SK-N-SH (cell line): Measurements from ENCODE around the gene PARD3.

Source experiments
- GABPA ChIP-seq: IDR thresholded peaks from 2 replicates; pipeline ENCODE4 v1.4.0; 2012; ENCODE audit warnings: low read depth, mild to moderate bottlenecking
- POLR2AphosphoS5 ChIP-seq: IDR thresholded peaks from 2 replicates; pipeline ENCODE4 v1.6.1; 2012; ENCODE audit warnings: low read depth, low read length
- RAD21 ChIP-seq: IDR thresholded peaks from 2 replicates; pipeline ENCODE4 v1.6.1; 2012; ENCODE audit warnings: mild to moderate bottlenecking, low read length
- SIN3A ChIP-seq: IDR thresholded peaks from 2 replicates; pipeline ENCODE4 v1.6.1; 2012; ENCODE audit warnings: low read depth, mild to moderate bottlenecking, low read length, moderate library complexity, borderline replicate concordance
- SMC3 ChIP-seq: IDR thresholded peaks from 2 replicates; pipeline ENCODE4 v1.6.1; 2012; ENCODE audit warnings: low read depth, low read length, improper control_type of control experiment
- TCF12 ChIP-seq: IDR thresholded peaks from 2 replicates; pipeline ENCODE4 v1.4.0; 2012
- TEAD4 ChIP-seq: IDR thresholded peaks from 2 replicates; pipeline ENCODE4 v1.4.0; 2012; ENCODE audit warnings: mild to moderate bottlenecking, borderline replicate concordance; ENCODE audit not compliant: insufficient read depth
- TF ChIP-seq, protein P1 (sequence below): fragments of 200-600 bp; sonication (generic); IDR thresholded peaks from 2 replicates; pipeline ENCODE4 v1.6.1; 2017; ENCODE audit warnings: antibody characterized with exemption, mild to moderate bottlenecking, moderate library complexity
- TF ChIP-seq, protein P2 (sequence below): IDR thresholded peaks from 2 replicates; pipeline ENCODE4 v1.4.0; 2012; ENCODE audit warnings: low read depth, borderline replicate concordance
- TF ChIP-seq, protein P3 (sequence below): fragments of 150-350 bp; IDR thresholded peaks from 2 replicates; pipeline ENCODE4 v1.6.1; 2016; ENCODE audit warnings: mild to moderate bottlenecking, low read depth, low read length

DNA sequence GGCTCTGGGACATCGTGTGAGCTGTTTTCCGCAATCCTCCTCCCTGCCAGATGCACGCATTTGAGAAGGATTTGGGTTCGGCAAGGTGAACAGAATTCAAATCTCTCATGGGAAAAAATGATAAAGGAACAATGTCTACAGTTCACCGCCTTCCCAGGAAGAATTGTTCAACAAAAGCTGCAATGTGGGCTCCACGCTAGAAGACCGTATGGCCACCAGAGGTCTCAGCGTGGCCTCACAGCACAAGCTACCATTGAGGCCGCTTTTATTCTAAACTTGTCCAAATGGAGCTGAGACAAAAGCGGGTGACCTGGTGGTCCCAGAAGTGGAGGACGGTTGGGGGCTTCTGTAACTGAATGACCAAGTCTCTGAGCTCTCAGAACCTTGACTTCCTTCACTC is 733.1 kb downstream of the PARD3 start:
- TF ChIP-seq GABPA (no peak), TCF12 (no peak), POLR2AphosphoS5 (no peak), SMC3 (no peak; the same call in 1 of the 2 replicates), SIN3A (no peak), TEAD4 (no peak), RAD21 (peak; percentile 25; the same call in 1 of the 2 replicates)
- TF ChIP-seq, protein P1, sequence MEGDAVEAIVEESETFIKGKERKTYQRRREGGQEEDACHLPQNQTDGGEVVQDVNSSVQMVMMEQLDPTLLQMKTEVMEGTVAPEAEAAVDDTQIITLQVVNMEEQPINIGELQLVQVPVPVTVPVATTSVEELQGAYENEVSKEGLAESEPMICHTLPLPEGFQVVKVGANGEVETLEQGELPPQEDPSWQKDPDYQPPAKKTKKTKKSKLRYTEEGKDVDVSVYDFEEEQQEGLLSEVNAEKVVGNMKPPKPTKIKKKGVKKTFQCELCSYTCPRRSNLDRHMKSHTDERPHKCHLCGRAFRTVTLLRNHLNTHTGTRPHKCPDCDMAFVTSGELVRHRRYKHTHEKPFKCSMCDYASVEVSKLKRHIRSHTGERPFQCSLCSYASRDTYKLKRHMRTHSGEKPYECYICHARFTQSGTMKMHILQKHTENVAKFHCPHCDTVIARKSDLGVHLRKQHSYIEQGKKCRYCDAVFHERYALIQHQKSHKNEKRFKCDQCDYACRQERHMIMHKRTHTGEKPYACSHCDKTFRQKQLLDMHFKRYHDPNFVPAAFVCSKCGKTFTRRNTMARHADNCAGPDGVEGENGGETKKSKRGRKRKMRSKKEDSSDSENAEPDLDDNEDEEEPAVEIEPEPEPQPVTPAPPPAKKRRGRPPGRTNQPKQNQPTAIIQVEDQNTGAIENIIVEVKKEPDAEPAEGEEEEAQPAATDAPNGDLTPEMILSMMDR: peak; percentile 20; the same call in 1 of the 2 replicates
- TF ChIP-seq, protein P2, sequence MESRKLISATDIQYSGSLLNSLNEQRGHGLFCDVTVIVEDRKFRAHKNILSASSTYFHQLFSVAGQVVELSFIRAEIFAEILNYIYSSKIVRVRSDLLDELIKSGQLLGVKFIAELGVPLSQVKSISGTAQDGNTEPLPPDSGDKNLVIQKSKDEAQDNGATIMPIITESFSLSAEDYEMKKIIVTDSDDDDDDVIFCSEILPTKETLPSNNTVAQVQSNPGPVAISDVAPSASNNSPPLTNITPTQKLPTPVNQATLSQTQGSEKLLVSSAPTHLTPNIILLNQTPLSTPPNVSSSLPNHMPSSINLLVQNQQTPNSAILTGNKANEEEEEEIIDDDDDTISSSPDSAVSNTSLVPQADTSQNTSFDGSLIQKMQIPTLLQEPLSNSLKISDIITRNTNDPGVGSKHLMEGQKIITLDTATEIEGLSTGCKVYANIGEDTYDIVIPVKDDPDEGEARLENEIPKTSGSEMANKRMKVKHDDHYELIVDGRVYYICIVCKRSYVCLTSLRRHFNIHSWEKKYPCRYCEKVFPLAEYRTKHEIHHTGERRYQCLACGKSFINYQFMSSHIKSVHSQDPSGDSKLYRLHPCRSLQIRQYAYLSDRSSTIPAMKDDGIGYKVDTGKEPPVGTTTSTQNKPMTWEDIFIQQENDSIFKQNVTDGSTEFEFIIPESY: no peak
- TF ChIP-seq, protein P3, sequence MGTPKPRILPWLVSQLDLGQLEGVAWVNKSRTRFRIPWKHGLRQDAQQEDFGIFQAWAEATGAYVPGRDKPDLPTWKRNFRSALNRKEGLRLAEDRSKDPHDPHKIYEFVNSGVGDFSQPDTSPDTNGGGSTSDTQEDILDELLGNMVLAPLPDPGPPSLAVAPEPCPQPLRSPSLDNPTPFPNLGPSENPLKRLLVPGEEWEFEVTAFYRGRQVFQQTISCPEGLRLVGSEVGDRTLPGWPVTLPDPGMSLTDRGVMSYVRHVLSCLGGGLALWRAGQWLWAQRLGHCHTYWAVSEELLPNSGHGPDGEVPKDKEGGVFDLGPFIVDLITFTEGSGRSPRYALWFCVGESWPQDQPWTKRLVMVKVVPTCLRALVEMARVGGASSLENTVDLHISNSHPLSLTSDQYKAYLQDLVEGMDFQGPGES: no peak
